Stomach smooth muscle (tissue), 2 donors: Measurements from ENCODE around the gene MDH2.
"Not testable (repeated sequence)": the region's sequence is repeated elsewhere in the genome, so short reads cannot be mapped to it uniquely, and the experiment has no call there.

Source experiments
- H3K27ac ChIP-seq: one replicate; pipeline ENCODE4 v1.7.0; 2013; ENCODE audit warnings: mild to moderate bottlenecking, low read length, inconsistent platforms
- H3K27me3 ChIP-seq, 2 donors: one replicate each; pipeline ENCODE4 v1.7.0; 2013; ENCODE audit warnings: low read length in 2 of 2; ENCODE audit not compliant: insufficient read depth in 2 of 2, control insufficient read depth in 1 of 2
- H3K36me3 ChIP-seq, 2 donors: one replicate each; pipeline ENCODE4 v1.7.0; 2013; ENCODE audit warnings: low read length in 2 of 2; ENCODE audit not compliant: control insufficient read depth in 2 of 2, insufficient read depth in 2 of 2
- H3K4me1 ChIP-seq: one replicate; pipeline ENCODE4 v1.7.0; 2013; ENCODE audit warnings: low read length; ENCODE audit not compliant: control insufficient read depth, insufficient read depth
- H3K4me3 ChIP-seq, 2 donors: one replicate each; pipeline ENCODE4 v1.7.0; 2013; ENCODE audit warnings: low read length in 2 of 2
- H3K9ac ChIP-seq, 2 donors: one replicate each; pipeline ENCODE4 v1.7.0; 2013; ENCODE audit warnings: low read length in 2 of 2, mild to moderate bottlenecking in 1 of 2
- H3K9me3 ChIP-seq, 2 donors: one replicate each; pipeline ENCODE4 v1.7.0; 2013; ENCODE audit warnings: low read length in 2 of 2; ENCODE audit not compliant: control insufficient read depth in 2 of 2
- donor health status: healthy.
- donor health status: Pancreatic carcinoma.

Gene MDH2

GRCh38 chr7:76087362-76087791, 39.5 kb downstream of the MDH2 start:
- H3K9me3 ChIP-seq, H3K27ac ChIP-seq, H3K36me3 ChIP-seq, H3K27me3 ChIP-seq, H3K4me3 ChIP-seq, H3K9ac ChIP-seq, H3K4me1 ChIP-seq: not testable (repeated sequence)

- no peaks in the 10 kb centered on the region for H3K9me3 ChIP-seq
- H3K27ac ChIP-seq: no peak overlapping the region
- H3K4me1 ChIP-seq: no peaks in the 10 kb centered on the region
- no peak overlapping the region for H3K9ac ChIP-seq
- no peaks in the 10 kb centered on the region for H3K27me3 ChIP-seq
- no peaks in the 10 kb centered on the region for H3K36me3 ChIP-seq
- no peak overlapping the region for H3K4me3 ChIP-seq
Measured at GRCh38 chr7:76089865-76090475, 42.1 kb downstream of the MDH2 start.

- Histone ChIP-seq H3K4me1 (no peaks in the 10 kb centered on the region), H3K36me3 (no peaks in the 10 kb centered on the region), H3K9ac (no peak overlapping the region), H3K27ac (no peak overlapping the region), H3K9me3 (no peaks in the 10 kb centered on the region), H3K27me3 (no peaks in the 10 kb centered on the region), H3K4me3 (no peak overlapping the region)
Measured at GRCh38 chr7:76091506-76091905, 43.6 kb downstream of the MDH2 start.

- not testable (repeated sequence) for H3K9me3 ChIP-seq, H3K9ac ChIP-seq, H3K36me3 ChIP-seq, H3K4me1 ChIP-seq, H3K27ac ChIP-seq, H3K27me3 ChIP-seq, H3K4me3 ChIP-seq
Measured at GRCh38 chr7:76093531-76093930, 45.6 kb downstream of the MDH2 start.

GRCh38 chr7:76094326-76094725, 46.4 kb downstream of the MDH2 start:
- not testable (repeated sequence) for H3K27ac ChIP-seq, H3K27me3 ChIP-seq, H3K4me1 ChIP-seq, H3K9ac ChIP-seq, H3K9me3 ChIP-seq, H3K36me3 ChIP-seq, H3K4me3 ChIP-seq

GRCh38 chr7:76095908-76096307, 48.0 kb downstream of the MDH2 start:
- H3K27ac ChIP-seq: no peak overlapping the region
- no peaks in the 10 kb centered on the region for H3K4me1 ChIP-seq
- H3K4me3 ChIP-seq: no peak overlapping the region
- H3K27me3 ChIP-seq: no peaks in the 10 kb centered on the region
- H3K9ac ChIP-seq: no peak overlapping the region
- H3K9me3 ChIP-seq: no peaks in the 10 kb centered on the region
- H3K36me3 ChIP-seq: no peaks in the 10 kb centered on the region

- not testable (repeated sequence) for H3K36me3 ChIP-seq, H3K9ac ChIP-seq, H3K27me3 ChIP-seq, H3K4me1 ChIP-seq, H3K27ac ChIP-seq, H3K9me3 ChIP-seq, H3K4me3 ChIP-seq
Measured at GRCh38 chr7:76101693-76102437, 54.0 kb downstream of the MDH2 start.

- H3K36me3 ChIP-seq, H3K4me1 ChIP-seq, H3K9me3 ChIP-seq, H3K27me3 ChIP-seq, H3K27ac ChIP-seq, H3K9ac ChIP-seq, H3K4me3 ChIP-seq: not testable (repeated sequence)
Measured at GRCh38 chr7:76103788-76104187, 55.9 kb downstream of the MDH2 start.

GRCh38 chr7:76106130-76106529, 58.2 kb downstream of the MDH2 start:
- not testable (repeated sequence) for H3K9ac ChIP-seq, H3K4me3 ChIP-seq, H3K4me1 ChIP-seq, H3K27ac ChIP-seq, H3K9me3 ChIP-seq, H3K36me3 ChIP-seq, H3K27me3 ChIP-seq

- Histone ChIP-seq H3K27ac (no peak overlapping the region), H3K36me3 (no peaks in the 10 kb centered on the region), H3K4me3 (no peak overlapping the region), H3K9ac (no peak overlapping the region), H3K9me3 (no peaks in the 10 kb centered on the region), H3K27me3 (peaks cover 0 to 2% of the 10 kb centered on the region in 2 donors), H3K4me1 (no peaks in the 10 kb centered on the region)
Measured at GRCh38 chr7:76106893-76107292, 59.0 kb downstream of the MDH2 start.

GRCh38 chr7:76108540-76109233, 60.8 kb downstream of the MDH2 start:
- no peaks in the 10 kb centered on the region for H3K4me1 ChIP-seq
- no peaks in the 10 kb centered on the region for H3K36me3 ChIP-seq
- H3K27me3 ChIP-seq: peaks cover 0 to 2% of the 10 kb centered on the region in 2 donors
- H3K9ac ChIP-seq: no peak overlapping the region
- H3K9me3 ChIP-seq: no peaks in the 10 kb centered on the region
- H3K27ac ChIP-seq: no peak overlapping the region
- H3K4me3 ChIP-seq: no peak overlapping the region
